SK-N-SH (cell line): Measurements from ENCODE around the gene PKN3. TPM values are rescaled to one million over a fixed set of nuclear protein-coding genes. Genes with fewer than 3 reads are reported as not detected.

ENCODE experiments used
- CTCF ChIA-PET: fragments of 300-600, 350-600 bp; formaldehyde crosslinking; extraction: SDS; loops from one replicate; lab custom pipeline; 2021; lab: Yijun Ruan, JAX
- POLR2A ChIA-PET: fragments of 350-600 bp; sonication (Branson Sonifier 250); formaldehyde crosslinking; extraction: SDS; loops from one replicate; lab custom pipeline; 2020; ENCODE audit warnings: antibody characterized with exemption, inconsistent platforms; lab: Yijun Ruan, JAX
- DNase-seq: peaks from one replicate; pipeline ENCODE4 v3.0.0; 2012
- H2AFZ ChIP-seq: fragments of 200-600 bp; sonication (generic); 2 replicates; pipeline ENCODE4 v1.8.1; 2016; ENCODE audit warnings: antibody characterized with exemption, mild to moderate bottlenecking, low read depth
- H3F3A ChIP-seq: fragments of 200-600 bp; sonication (generic); replicated peaks from 2 replicates; pipeline ENCODE3; 2016; ENCODE audit warnings: antibody characterized with exemption, mild to moderate bottlenecking; ENCODE audit not compliant: insufficient read depth
- H3K27ac ChIP-seq, 2 experiments: fragments of 200-500 bp in 1 of 2; fragments of 200-600 bp in 1 of 2; sonication (Bioruptor generic) in 1 of 2; sonication (generic), shearing (Covaris generic) in 1 of 2; 2 replicates each; pipeline versions ENCODE4 v1.5.1 to v1.6.1; 2014 to 2016; ENCODE audit warnings: low read depth in 2 of 2, inconsistent platforms in 1 of 2, low read length in 1 of 2, mild to moderate bottlenecking in 1 of 2, mixed read lengths in 1 of 2
- H3K27me3 ChIP-seq: fragments of 200-600 bp; sonication (generic), shearing (Covaris generic); 2 replicates; pipeline ENCODE4 v1.6.1; 2016; ENCODE audit warnings: mixed run types; ENCODE audit not compliant: insufficient read depth
- H3K36me3 ChIP-seq, 2 experiments: fragments of 200-500 bp in 1 of 2; fragments of 200-600 bp in 1 of 2; sonication (Bioruptor generic) in 1 of 2; sonication (generic) in 1 of 2; replicated peaks in 1 of 2; 2 replicates each; pipeline versions ENCODE3 to v1.5.1; 2014 to 2016; ENCODE audit warnings: low read length in 1 of 2, mild to moderate bottlenecking in 1 of 2; ENCODE audit not compliant: insufficient read depth in 2 of 2, control insufficient read depth in 1 of 2
- H3K4me1 ChIP-seq, 2 experiments: fragments of 200-500 bp in 1 of 2; fragments of 200-600 bp in 1 of 2; sonication (Bioruptor generic) in 1 of 2; sonication (generic), shearing (Covaris generic) in 1 of 2; 2 replicates each; pipeline versions ENCODE4 v1.5.1 to v1.6.1; 2014 to 2016; ENCODE audit warnings: low read depth in 1 of 2, low read length in 1 of 2, mixed run types in 1 of 2; ENCODE audit not compliant: insufficient read depth in 2 of 2, control insufficient read depth in 1 of 2
- H3K4me2 ChIP-seq: fragments of 200-600 bp; sonication (generic), shearing (Covaris generic); 2 replicates; pipeline ENCODE4 v1.6.1; 2017; ENCODE audit warnings: mixed run types
- H3K4me3 ChIP-seq, 2 experiments: fragments of 200-500 bp in 1 of 2; fragments of 200-600 bp in 1 of 2; sonication (Bioruptor generic) in 1 of 2; sonication (generic), shearing (Covaris generic) in 1 of 2; 2 replicates each; pipeline versions ENCODE4 v1.5.1 to v1.8.1; 2014 to 2016; ENCODE audit warnings: low read depth in 2 of 2, inconsistent platforms in 1 of 2, low read length in 1 of 2, mild to moderate bottlenecking in 1 of 2, mixed read lengths in 1 of 2, moderate library complexity in 1 of 2
- H3K79me2 ChIP-seq: fragments of 200-600 bp; sonication (generic); 2 replicates; pipeline ENCODE4 v1.8.1; 2017; ENCODE audit warnings: mild to moderate bottlenecking; ENCODE audit not compliant: insufficient read depth
- H3K9ac ChIP-seq: fragments of 200-600 bp; sonication (generic); 2 replicates; pipeline ENCODE4 v1.6.1; 2017; ENCODE audit warnings: mixed run types
- H3K9me2 ChIP-seq: fragments of 200-600 bp; sonication (generic); 2 replicates; pipeline ENCODE4 v1.6.1; 2017; ENCODE audit warnings: mixed run types
- H3K9me3 ChIP-seq: fragments of 200-600 bp; sonication (generic); 2 replicates; pipeline ENCODE4 v1.6.1; 2017; ENCODE audit warnings: mixed run types, mild to moderate bottlenecking, moderate library complexity
- H4K20me1 ChIP-seq: fragments of 200-600 bp; sonication (generic); 2 replicates; pipeline ENCODE4 v1.6.1; 2017; ENCODE audit warnings: mild to moderate bottlenecking, mixed run types; ENCODE audit not compliant: insufficient read depth
- FOXJ3 ChIP-seq: sonication (generic); formaldehyde crosslinking; IDR thresholded peaks from 2 replicates; pipeline ENCODE4 v1.5.1; 2020; ENCODE audit warnings: mild to moderate bottlenecking, missing genetic modification reagents
- GABPA ChIP-seq: IDR thresholded peaks from 2 replicates; pipeline ENCODE4 v1.4.0; 2012; ENCODE audit warnings: low read depth, mild to moderate bottlenecking
- JUND ChIP-seq: IDR thresholded peaks from 2 replicates; pipeline ENCODE4 v1.4.0; 2012
- RCOR1 ChIP-seq: fragments of 150-350 bp; IDR thresholded peaks from 2 replicates; pipeline ENCODE4 v1.6.1; 2017; ENCODE audit warnings: antibody characterized with exemption, low read length
- RFX5 ChIP-seq: IDR thresholded peaks from 2 replicates; pipeline ENCODE4 v1.6.1; 2012; ENCODE audit warnings: mild to moderate bottlenecking, improper control_type of control experiment, low read length
- SIN3A ChIP-seq: IDR thresholded peaks from 2 replicates; pipeline ENCODE4 v1.6.1; 2012; ENCODE audit warnings: low read depth, mild to moderate bottlenecking, low read length, moderate library complexity, borderline replicate concordance
- SMC3 ChIP-seq: IDR thresholded peaks from 2 replicates; pipeline ENCODE4 v1.6.1; 2012; ENCODE audit warnings: low read depth, low read length, improper control_type of control experiment
- WGBS: methylation state at CpG from one replicate; pipeline ENCODE4 v1.1.6; 2017; ENCODE audit warnings: low lambda C conversion rate; 5-methylcytosine and 5-hydroxymethylcytosine counted together
- polyA plus RNA-seq, 3 experiments: library from polyadenylated mRNA; depleted of rRNA; stranded (reverse); fragments of >200 nt; gene quantifications; 2 replicates each; pipeline ENCODE4 v1.2.3, GENCODE V29; 2012
- TF ChIP-seq, protein P1 (sequence below): IDR thresholded peaks from 2 replicates; pipeline ENCODE4 v1.6.1; 2012; ENCODE audit warnings: mild to moderate bottlenecking, low read depth, low read length, moderate library complexity
- TF ChIP-seq, protein P2 (sequence below): IDR thresholded peaks from 2 replicates; pipeline ENCODE4 v1.4.0; 2012; ENCODE audit warnings: low read depth
- TF ChIP-seq, protein P3 (sequence below): fragments of 150-350 bp; IDR thresholded peaks from 2 replicates; pipeline ENCODE4 v1.6.1; 2016; ENCODE audit warnings: mild to moderate bottlenecking, low read depth, low read length

The PKN3 gene
- polyA plus RNA-seq, 1 of the 3 experiments (the other 2 are of a cell fraction), result 7.8 TPM

DNA sequence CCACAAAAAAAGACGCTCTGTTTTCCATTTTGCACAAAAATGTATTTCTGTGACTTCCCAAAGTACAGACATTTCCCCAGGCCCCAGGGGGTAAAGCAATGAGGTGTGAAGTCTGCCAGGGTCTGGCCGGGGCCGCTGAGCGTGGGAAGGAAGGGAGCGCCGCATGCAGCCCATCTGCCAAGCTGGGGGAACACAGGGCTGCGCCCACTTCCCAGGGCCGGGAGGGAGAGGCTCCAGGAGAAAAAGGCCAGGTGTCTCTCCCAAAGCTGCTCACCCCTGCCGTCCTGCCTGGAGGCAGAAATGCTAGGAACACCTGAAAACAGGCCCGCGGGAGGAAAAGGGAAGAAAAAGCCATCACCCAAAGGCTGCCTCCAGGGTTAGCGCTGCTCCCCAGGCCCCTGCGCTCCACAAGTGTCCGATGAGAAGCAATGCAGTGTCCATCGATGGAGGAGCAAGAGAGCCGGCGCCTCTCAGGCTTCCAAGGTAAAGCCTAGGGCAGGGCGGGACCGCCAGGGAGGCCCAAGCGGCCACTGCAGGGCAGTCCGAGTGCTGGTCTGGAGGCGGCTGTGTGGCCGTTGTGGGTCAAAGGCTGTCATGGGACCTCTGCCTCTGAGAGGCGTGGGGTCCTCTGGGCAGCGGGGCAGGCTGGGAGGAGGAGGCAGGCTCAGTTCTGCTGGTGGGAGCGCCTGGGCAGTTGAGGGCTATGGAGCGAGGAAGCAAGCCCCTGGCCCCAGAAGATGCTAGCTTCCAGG, 27.6 kb downstream of the PKN3 start (continued):
- TF ChIP-seq JUND (no peak), RCOR1 (no peak), SIN3A (no peak)

- CTCF ChIA-PET, result interaction anchor here (1.6 to 3.3 kb wide), 2 partner anchors 29 to 88 kb away, joined by 5 to 28 read pairs; partner anchors contain the start of genes ENDOG and PKN3
Observed at GRCh38 chr9:128731093-128731492, 28.8 kb downstream of the PKN3 start.

More at GRCh38 chr9:128731093-128731492, 28.8 kb downstream of the PKN3 start:
- Histone ChIP-seq H3K27ac (no peak overlapping the region), H3F3A (peaks cover 5% of the 10 kb centered on the region), H2AFZ (no peak overlapping the region), H3K36me3 (peaks cover 0 to 4% of the 10 kb centered on the region in 2 experiments), H4K20me1 (no peaks in the 10 kb centered on the region), H3K9me3 (no peaks in the 10 kb centered on the region), H3K4me1 (peaks cover 0 to 35% of the 10 kb centered on the region in 2 experiments; a peak in 1 of 4 replicates), H3K9ac (no peak overlapping the region), H3K4me2 (no peak overlapping the region), H3K4me3 (no peak overlapping the region), H3K9me2 (no peaks in the 10 kb centered on the region), H3K79me2 (no peaks in the 10 kb centered on the region), H3K27me3 (no peaks in the 10 kb centered on the region)
- WGBS, result 94% methylated on average over 13 of the region's 13 CpGs
- TF ChIP-seq SMC3 (no peak), RFX5 (no peak), GABPA (no peak), FOXJ3 (CRISPR knock-in tag) (no peak)
- TF ChIP-seq, protein P1, sequence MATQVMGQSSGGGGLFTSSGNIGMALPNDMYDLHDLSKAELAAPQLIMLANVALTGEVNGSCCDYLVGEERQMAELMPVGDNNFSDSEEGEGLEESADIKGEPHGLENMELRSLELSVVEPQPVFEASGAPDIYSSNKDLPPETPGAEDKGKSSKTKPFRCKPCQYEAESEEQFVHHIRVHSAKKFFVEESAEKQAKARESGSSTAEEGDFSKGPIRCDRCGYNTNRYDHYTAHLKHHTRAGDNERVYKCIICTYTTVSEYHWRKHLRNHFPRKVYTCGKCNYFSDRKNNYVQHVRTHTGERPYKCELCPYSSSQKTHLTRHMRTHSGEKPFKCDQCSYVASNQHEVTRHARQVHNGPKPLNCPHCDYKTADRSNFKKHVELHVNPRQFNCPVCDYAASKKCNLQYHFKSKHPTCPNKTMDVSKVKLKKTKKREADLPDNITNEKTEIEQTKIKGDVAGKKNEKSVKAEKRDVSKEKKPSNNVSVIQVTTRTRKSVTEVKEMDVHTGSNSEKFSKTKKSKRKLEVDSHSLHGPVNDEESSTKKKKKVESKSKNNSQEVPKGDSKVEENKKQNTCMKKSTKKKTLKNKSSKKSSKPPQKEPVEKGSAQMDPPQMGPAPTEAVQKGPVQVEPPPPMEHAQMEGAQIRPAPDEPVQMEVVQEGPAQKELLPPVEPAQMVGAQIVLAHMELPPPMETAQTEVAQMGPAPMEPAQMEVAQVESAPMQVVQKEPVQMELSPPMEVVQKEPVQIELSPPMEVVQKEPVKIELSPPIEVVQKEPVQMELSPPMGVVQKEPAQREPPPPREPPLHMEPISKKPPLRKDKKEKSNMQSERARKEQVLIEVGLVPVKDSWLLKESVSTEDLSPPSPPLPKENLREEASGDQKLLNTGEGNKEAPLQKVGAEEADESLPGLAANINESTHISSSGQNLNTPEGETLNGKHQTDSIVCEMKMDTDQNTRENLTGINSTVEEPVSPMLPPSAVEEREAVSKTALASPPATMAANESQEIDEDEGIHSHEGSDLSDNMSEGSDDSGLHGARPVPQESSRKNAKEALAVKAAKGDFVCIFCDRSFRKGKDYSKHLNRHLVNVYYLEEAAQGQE, result no peak
- TF ChIP-seq, protein P2, sequence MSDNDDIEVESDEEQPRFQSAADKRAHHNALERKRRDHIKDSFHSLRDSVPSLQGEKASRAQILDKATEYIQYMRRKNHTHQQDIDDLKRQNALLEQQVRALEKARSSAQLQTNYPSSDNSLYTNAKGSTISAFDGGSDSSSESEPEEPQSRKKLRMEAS, result no peak
- TF ChIP-seq, protein P3, sequence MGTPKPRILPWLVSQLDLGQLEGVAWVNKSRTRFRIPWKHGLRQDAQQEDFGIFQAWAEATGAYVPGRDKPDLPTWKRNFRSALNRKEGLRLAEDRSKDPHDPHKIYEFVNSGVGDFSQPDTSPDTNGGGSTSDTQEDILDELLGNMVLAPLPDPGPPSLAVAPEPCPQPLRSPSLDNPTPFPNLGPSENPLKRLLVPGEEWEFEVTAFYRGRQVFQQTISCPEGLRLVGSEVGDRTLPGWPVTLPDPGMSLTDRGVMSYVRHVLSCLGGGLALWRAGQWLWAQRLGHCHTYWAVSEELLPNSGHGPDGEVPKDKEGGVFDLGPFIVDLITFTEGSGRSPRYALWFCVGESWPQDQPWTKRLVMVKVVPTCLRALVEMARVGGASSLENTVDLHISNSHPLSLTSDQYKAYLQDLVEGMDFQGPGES, result no peak
- no peak for DNase-seq
- POLR2A ChIA-PET, result no interaction called here
